Osteocyte (in vitro differentiated cells): Measurements from ENCODE around the gene DNASE1L2. TPM values are rescaled to one million over a fixed set of nuclear protein-coding genes. Genes with fewer than 3 reads are reported as not detected.

ENCODE experiments used
- DNase-seq: peaks from one replicate; pipeline ENCODE4 v3.0.0; 2021; ENCODE audit warnings: mixed read lengths; ENCODE audit not compliant: unreplicated experiment; ENCODE audit errors: extremely low spot score
- H3K27ac Mint-ChIP-seq: one replicate; pipeline ENCODE4 v1.8.0; 2021; ENCODE audit warnings: mild to moderate bottlenecking, mixed read lengths; ENCODE audit not compliant: unreplicated experiment
- H3K27me3 Mint-ChIP-seq: one replicate; pipeline ENCODE4 v1.8.0; 2021; ENCODE audit warnings: mixed read lengths; ENCODE audit not compliant: unreplicated experiment
- H3K36me3 Mint-ChIP-seq: one replicate; pipeline ENCODE4 v1.8.0; 2021; ENCODE audit warnings: mixed read lengths; ENCODE audit not compliant: unreplicated experiment
- H3K4me1 Mint-ChIP-seq: one replicate; pipeline ENCODE4 v1.8.0; 2021; ENCODE audit warnings: mixed read lengths; ENCODE audit not compliant: unreplicated experiment
- H3K4me3 Mint-ChIP-seq: one replicate; pipeline ENCODE4 v1.8.0; 2021; ENCODE audit warnings: mild to moderate bottlenecking, moderate library complexity, mixed read lengths; ENCODE audit not compliant: unreplicated experiment
- H3K9me3 Mint-ChIP-seq: one replicate; pipeline ENCODE4 v1.8.0; 2021; ENCODE audit warnings: mixed read lengths; ENCODE audit not compliant: unreplicated experiment
- CTCF ChIP-seq: fragments of 200-600 bp; sonication (generic); IDR thresholded peaks from 2 replicates; pipeline ENCODE4 v1.5.0; 2021; ENCODE audit warnings: antibody characterized with exemption, mild to moderate bottlenecking, moderate library complexity
- total RNA-seq: library from RNA; stranded (reverse); gene quantifications from 2 replicates; pipeline ENCODE4 v1.2.1, GENCODE V29; 2021

The DNASE1L2 gene
- total RNA-seq, 1 donor from 2014 or later: 1.7 TPM

GRCh38 chr16:2282262-2282661 is 46.0 kb downstream of the DNASE1L2 start:
- H3K27ac Mint-ChIP-seq: no peak overlapping the region
- no peak for DNase-seq
- no peak overlapping the region for H3K4me3 Mint-ChIP-seq
- H3K36me3 Mint-ChIP-seq: no peaks in the 10 kb centered on the region
- H3K4me1 Mint-ChIP-seq: no peaks in the 10 kb centered on the region
- H3K9me3 Mint-ChIP-seq: no peaks in the 10 kb centered on the region
- H3K27me3 Mint-ChIP-seq: no peaks in the 10 kb centered on the region
- no peak for TF ChIP-seq CTCF

- Mint-ChIP-seq H3K27me3 (no peaks in the 10 kb centered on the region), H3K36me3 (no peaks in the 10 kb centered on the region), H3K4me1 (no peaks in the 10 kb centered on the region), H3K27ac (no peak overlapping the region), H3K9me3 (no peaks in the 10 kb centered on the region), H3K4me3 (no peak overlapping the region)
- no peak for DNase-seq
- TF ChIP-seq CTCF: no peak
These were observed 46.8 kb downstream of the DNASE1L2 start for GRCh38 chr16:2282866-2283555.

DNA sequence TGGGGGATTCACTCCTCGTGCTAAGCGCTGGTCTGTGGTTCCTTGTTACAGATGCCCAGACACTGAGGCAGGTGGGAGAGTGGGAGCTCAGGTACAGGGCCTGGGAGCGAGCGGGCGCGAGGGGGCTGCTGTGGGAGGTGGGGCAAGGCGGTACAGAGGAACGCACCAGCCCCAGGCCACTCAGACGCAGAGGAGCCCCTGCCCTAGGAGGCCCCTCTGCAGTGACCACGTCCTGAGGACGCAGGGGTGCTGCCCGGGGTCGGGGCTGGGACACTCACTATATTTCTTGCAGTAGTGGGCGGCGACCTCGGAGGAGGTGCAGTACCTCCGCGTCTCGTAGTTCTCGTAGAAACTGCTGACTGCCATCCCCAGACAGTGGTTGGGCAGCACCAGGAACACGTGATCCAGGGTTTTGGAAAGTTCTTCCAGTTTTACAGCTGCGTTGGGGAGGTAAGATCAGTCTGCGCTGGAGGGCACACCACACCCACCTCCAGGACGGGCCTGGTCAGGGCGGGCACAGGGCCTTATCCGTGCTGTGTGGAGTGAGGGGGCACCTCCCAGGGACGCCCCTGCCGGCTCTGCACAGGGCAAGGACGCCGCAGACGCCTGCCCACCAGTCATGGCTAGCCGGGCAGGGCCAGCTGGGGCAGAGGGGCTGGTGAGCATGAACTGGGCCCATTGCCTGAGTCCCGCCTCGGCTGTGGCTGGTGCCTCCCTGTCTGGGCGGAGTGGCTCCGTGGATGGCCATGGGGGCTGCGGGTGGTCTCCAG is 47.9 kb downstream of the DNASE1L2 start:
- no peak overlapping the region for H3K4me3 Mint-ChIP-seq

GRCh38 chr16:2284797-2285576 is 48.7 kb downstream of the DNASE1L2 start:
- TF ChIP-seq CTCF: no peak
- Mint-ChIP-seq H3K4me1 (no peaks in the 10 kb centered on the region), H3K4me3 (no peak overlapping the region), H3K9me3 (no peaks in the 10 kb centered on the region), H3K27ac (no peak overlapping the region), H3K27me3 (no peaks in the 10 kb centered on the region), H3K36me3 (no peaks in the 10 kb centered on the region)
- DNase-seq: no peak

More for the DNA sequence above, 47.9 kb downstream of the DNASE1L2 start:
- no peak overlapping the region for H3K27ac Mint-ChIP-seq
- DNase-seq: no peak
- H3K27me3 Mint-ChIP-seq: no peaks in the 10 kb centered on the region
- no peaks in the 10 kb centered on the region for H3K9me3 Mint-ChIP-seq
- TF ChIP-seq CTCF: no peak
- no peaks in the 10 kb centered on the region for H3K4me1 Mint-ChIP-seq
- no peaks in the 10 kb centered on the region for H3K36me3 Mint-ChIP-seq

DNA sequence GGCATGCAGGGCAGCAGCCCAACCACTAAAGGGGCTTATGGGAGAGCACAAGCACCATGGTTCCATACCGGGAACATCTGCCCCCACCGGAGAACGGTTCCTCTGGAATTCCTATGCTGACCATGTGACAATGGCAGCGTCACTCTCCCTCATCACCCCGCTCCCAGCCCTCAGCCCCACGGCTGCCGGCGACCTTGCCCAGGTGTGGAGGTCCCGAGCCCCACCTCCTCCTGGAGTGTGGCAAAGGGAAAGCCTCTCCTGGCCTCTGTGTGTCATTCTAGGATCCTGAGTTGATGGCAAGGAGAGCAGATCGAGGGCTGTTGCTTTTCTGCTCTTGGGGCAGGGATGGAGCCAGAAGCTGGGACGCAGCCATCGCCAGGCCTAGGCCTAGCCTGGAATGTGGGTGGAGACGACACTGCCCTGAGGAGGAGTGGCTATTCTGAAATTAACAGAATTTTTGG is 49.5 kb downstream of the DNASE1L2 start:
- no peak for TF ChIP-seq CTCF
- Mint-ChIP-seq H3K9me3 (no peaks in the 10 kb centered on the region), H3K4me1 (no peaks in the 10 kb centered on the region), H3K36me3 (no peaks in the 10 kb centered on the region), H3K27ac (no peak overlapping the region), H3K4me3 (no peak overlapping the region), H3K27me3 (no peaks in the 10 kb centered on the region)
- no peak for DNase-seq
